CMK (cell line): ENCODE results near the gene PIK3C2G.
"Not testable (repeated sequence)": the region's sequence is repeated elsewhere in the genome, so short reads cannot be mapped to it uniquely, and the experiment has no call there.

Experiments
- DNase-seq: peaks from one replicate; pipeline ENCODE4 v3.0.0-alpha.2; 2010; ENCODE audit warnings: low read depth

PIK3C2G gene

GRCh38 chr12:18261273-18261672 lies at the start of gene PIK3C2G:
Gene PIK3C2G, plus strand, starts transcription at chr12:18261518. Its CDS starts 20,564 bp downstream, at chr12:18282082.
- DNase-seq = no peak

GRCh38 chr12:18217966-18218365 lies 43.4 kb upstream of the PIK3C2G start:
- DNase-seq = no peak

- DNase-seq = no peak
Observed at GRCh38 chr12:18221726-18222125, 39.6 kb upstream of the PIK3C2G start.

- no peak for DNase-seq
Observed at GRCh38 chr12:18222699-18223098, 38.6 kb upstream of the PIK3C2G start.

GRCh38 chr12:18224745-18225144 lies 36.6 kb upstream of the PIK3C2G start:
- DNase-seq = no peak

GRCh38 chr12:18239526-18239925 lies 21.8 kb upstream of the PIK3C2G start:
- DNase-seq = no peak

- DNase-seq = no peak
Observed at GRCh38 chr12:18242380-18243089, 18.8 kb upstream of the PIK3C2G start.

GRCh38 chr12:18243238-18243637 lies 18.1 kb upstream of the PIK3C2G start:
- DNase-seq = no peak

- DNase-seq = no peak
Observed at GRCh38 chr12:18246066-18246465, 15.3 kb upstream of the PIK3C2G start.

GRCh38 chr12:18250313-18250916 lies 10.9 kb upstream of the PIK3C2G start:
- no peak for DNase-seq

GRCh38 chr12:18254081-18254480 lies 7.2 kb upstream of the PIK3C2G start:
- DNase-seq = no peak

GRCh38 chr12:18255004-18255403 lies 6.3 kb upstream of the PIK3C2G start:
- DNase-seq = not testable (repeated sequence)

GRCh38 chr12:18257251-18257650 lies 4.1 kb upstream of the PIK3C2G start:
- DNase-seq = no peak

GRCh38 chr12:18258929-18259328 lies 2.4 kb upstream of the PIK3C2G start:
- no peak for DNase-seq

- no peak for DNase-seq
Observed at GRCh38 chr12:18259906-18260682, 1.2 kb upstream of the PIK3C2G start.

- no peak for DNase-seq
Observed at GRCh38 chr12:18261906-18262305, 588 bp downstream of the PIK3C2G start.

GRCh38 chr12:18262514-18262913 lies 1.2 kb downstream of the PIK3C2G start:
- DNase-seq = no peak

- no peak for DNase-seq
Observed at GRCh38 chr12:18264581-18265075, 3.3 kb downstream of the PIK3C2G start.

- DNase-seq = no peak
Observed at GRCh38 chr12:18267427-18268099, 6.2 kb downstream of the PIK3C2G start.

GRCh38 chr12:18270958-18271460 lies 9.7 kb downstream of the PIK3C2G start:
- DNase-seq = no peak

- DNase-seq = no peak
Observed at GRCh38 chr12:18275981-18276380, 14.7 kb downstream of the PIK3C2G start.

GRCh38 chr12:18277196-18277595 lies 15.9 kb downstream of the PIK3C2G start:
- DNase-seq = no peak
